Type B pancreatic cell (in vitro differentiated cells): ENCODE measurements around the gene PHC2. TPM values are rescaled to one million over a fixed set of nuclear protein-coding genes. Genes with fewer than 3 reads are reported as not detected.

Source experiments
- DNase-seq: peaks from one replicate; pipeline ENCODE4 v3.0.0; 2021; ENCODE audit warnings: mixed read lengths; ENCODE audit not compliant: unreplicated experiment; ENCODE audit errors: extremely low spot score
- H3K27ac Mint-ChIP-seq: 2 replicates; pipeline ENCODE4 v1.8.0; 2021; ENCODE audit warnings: mild to moderate bottlenecking, mixed read lengths
- H3K27me3 Mint-ChIP-seq: 2 replicates; pipeline ENCODE4 v1.8.0; 2021; ENCODE audit warnings: mixed read lengths
- H3K36me3 Mint-ChIP-seq: 2 replicates; pipeline ENCODE4 v1.8.0; 2021; ENCODE audit warnings: mixed read lengths
- H3K4me1 Mint-ChIP-seq: one replicate; pipeline ENCODE4 v1.8.0; 2021; ENCODE audit warnings: mixed read lengths; ENCODE audit not compliant: unreplicated experiment
- H3K4me3 Mint-ChIP-seq: 2 replicates; pipeline ENCODE4 v1.8.0; 2021; ENCODE audit warnings: mild to moderate bottlenecking, mixed read lengths
- H3K9me3 Mint-ChIP-seq: 2 replicates; pipeline ENCODE4 v1.8.0; 2021; ENCODE audit warnings: mixed read lengths
- total RNA-seq: library from RNA; stranded (reverse); gene quantifications from 2 replicates; pipeline ENCODE4 v1.2.1, GENCODE V29; 2021; ENCODE audit warnings: low replicate concordance
- TF ChIP-seq, protein P1 (sequence below): fragments of 200-600 bp; sonication (generic); conservative IDR thresholded peaks from 2 replicates; pipeline ENCODE4 v1.5.0; 2021; ENCODE audit warnings: antibody characterized with exemption, mild to moderate bottlenecking

PHC2 gene
- total RNA-seq, 1 donor from 2014 or later = 106 TPM

GRCh38 chr1:33281554-33282303 lies 149.2 kb downstream of the PHC2 start:
- H3K27ac Mint-ChIP-seq = no peak overlapping the region
- TF ChIP-seq, protein P1, sequence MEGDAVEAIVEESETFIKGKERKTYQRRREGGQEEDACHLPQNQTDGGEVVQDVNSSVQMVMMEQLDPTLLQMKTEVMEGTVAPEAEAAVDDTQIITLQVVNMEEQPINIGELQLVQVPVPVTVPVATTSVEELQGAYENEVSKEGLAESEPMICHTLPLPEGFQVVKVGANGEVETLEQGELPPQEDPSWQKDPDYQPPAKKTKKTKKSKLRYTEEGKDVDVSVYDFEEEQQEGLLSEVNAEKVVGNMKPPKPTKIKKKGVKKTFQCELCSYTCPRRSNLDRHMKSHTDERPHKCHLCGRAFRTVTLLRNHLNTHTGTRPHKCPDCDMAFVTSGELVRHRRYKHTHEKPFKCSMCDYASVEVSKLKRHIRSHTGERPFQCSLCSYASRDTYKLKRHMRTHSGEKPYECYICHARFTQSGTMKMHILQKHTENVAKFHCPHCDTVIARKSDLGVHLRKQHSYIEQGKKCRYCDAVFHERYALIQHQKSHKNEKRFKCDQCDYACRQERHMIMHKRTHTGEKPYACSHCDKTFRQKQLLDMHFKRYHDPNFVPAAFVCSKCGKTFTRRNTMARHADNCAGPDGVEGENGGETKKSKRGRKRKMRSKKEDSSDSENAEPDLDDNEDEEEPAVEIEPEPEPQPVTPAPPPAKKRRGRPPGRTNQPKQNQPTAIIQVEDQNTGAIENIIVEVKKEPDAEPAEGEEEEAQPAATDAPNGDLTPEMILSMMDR = no peak
- H3K36me3 Mint-ChIP-seq = peaks cover 31% of the 10 kb centered on the region

GRCh38 chr1:33280091-33280661 lies 150.7 kb downstream of the PHC2 start:
- H3K4me1 Mint-ChIP-seq = peaks cover 12% of the 10 kb centered on the region
- TF ChIP-seq, protein P1 = no peak
- H3K9me3 Mint-ChIP-seq = no peaks in the 10 kb centered on the region
- H3K36me3 Mint-ChIP-seq = peaks cover 29% of the 10 kb centered on the region
- no peak for DNase-seq
- no peak overlapping the region for H3K4me3 Mint-ChIP-seq
- no peak overlapping the region for H3K27ac Mint-ChIP-seq
- H3K27me3 Mint-ChIP-seq = no peaks in the 10 kb centered on the region

More at GRCh38 chr1:33281554-33282303, 149.2 kb downstream of the PHC2 start:
- Mint-ChIP-seq H3K4me1 (peaks cover 11% of the 10 kb centered on the region), H3K9me3 (no peaks in the 10 kb centered on the region), H3K27me3 (no peaks in the 10 kb centered on the region), H3K4me3 (no peak overlapping the region)
- no peak for DNase-seq

DNA sequence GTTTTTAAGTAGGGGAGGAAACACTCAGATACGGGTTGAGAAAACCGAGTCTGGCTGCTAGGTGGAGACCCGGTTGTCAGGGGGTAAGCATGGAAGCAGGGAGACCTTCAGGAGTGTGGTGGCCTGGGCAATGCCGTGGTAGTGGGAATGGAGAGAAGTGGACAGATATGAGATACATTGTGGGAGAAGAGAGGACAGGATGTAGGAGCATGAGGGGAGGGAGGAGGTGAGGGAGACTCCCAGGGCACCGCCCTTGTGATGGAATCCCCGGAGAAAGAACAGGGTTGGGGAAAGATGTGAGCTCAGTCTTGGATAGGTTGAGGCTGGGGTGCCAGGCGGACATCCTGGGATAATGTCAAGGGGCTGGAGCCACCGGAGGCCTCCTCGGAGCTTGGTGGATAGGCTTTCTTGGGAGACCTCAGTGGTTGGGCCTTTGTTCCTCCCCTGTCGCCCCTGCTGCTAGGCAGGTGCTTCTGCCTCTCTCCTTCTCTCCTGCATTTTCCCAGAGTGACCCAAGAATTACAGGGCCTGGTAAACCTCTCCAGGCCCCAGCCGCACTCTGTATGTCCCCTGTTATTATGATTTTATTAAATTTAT lies 153.3 kb downstream of the PHC2 start:
- Mint-ChIP-seq H3K27ac (no peak overlapping the region), H3K36me3 (peaks cover 23% of the 10 kb centered on the region)
- TF ChIP-seq, protein P1 = no peak

DNA sequence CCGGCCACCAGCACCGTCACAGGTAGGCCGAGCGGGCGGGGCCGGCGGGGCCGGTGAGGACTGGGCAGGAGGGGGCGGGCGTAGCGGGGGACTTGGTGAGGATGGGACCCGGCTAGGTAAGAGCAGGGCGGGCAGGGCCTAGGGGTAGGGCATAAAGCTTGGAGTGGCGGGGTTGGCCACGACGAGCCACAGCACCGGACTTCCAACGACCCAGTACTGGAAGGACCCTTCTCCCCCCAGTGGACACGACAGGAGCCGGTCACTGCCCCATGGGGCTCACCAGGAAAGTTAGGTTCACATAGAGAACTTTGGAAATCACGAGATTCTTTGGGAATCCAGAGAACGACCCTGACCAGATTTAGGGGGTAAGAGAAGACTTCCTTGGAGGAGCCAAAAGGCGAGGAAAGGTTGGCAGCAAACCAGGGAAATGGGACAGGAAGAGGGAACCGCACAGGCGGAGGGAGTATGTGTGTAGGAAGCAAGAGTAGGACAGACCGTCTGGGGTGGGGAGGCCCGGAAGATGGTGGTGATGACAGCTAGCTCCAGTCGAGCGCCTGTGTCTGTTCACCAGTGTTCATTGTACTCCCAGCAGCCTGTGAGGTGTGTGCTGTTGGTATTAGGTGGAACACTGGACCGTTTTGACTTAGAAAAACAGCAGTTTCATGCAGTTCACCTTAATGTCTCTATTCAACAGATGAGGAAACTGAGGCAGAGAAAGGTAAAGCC lies 154.2 kb downstream of the PHC2 start:
- Mint-ChIP-seq H3K27ac (no peak overlapping the region), H3K36me3 (peaks cover 17% of the 10 kb centered on the region), H3K4me1 (peaks cover 23% of the 10 kb centered on the region), H3K27me3 (no peaks in the 10 kb centered on the region), H3K4me3 (no peak overlapping the region), H3K9me3 (no peaks in the 10 kb centered on the region)
- TF ChIP-seq, protein P1 = no peak
- no peak for DNase-seq

More for the DNA sequence above, 153.3 kb downstream of the PHC2 start:
- Mint-ChIP-seq H3K4me1 (peaks cover 20% of the 10 kb centered on the region), H3K9me3 (no peaks in the 10 kb centered on the region), H3K4me3 (no peak overlapping the region), H3K27me3 (no peaks in the 10 kb centered on the region)
- no peak for DNase-seq

DNA sequence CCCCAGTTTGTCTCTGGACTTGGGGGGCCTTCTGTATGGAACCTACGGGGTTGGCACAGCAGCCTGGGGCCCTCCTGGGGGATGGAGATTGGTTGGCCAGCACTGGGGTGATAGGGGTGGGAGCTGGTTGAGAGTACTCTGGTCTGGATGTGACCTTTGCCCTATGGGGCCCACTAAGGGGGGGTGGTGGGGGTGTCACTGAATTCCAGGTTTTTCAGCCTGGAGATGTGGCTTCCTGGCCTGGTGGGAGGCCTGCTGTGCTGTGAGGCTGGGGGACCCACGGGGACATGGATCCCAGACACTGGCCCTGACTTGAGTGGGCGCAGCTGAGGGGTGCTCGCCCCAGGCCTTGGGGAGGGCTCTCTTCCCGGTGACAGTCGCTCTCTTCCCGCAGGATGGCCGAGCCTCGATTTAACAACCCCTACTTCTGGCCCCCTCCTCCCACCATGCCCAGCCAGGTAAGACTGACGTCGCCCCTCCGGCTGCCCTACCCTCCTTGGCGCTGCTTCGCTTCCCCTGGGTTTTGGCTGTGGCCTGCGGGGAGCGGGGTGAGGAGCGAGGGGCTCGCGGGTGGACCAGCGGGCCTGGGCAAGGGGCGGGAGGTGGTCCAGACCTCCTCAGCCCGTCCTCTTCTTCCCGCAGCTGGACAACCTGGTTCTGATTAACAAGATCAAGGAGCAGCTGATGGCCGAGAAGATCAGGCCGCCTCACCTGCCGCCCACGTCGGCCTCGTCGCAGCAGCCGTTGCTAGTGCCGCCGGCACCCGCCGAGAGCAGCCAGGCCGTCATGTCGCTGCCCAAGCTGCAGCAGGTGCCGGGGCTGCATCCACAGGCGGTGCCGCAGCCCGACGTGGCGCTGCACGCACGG lies 155.0 kb downstream of the PHC2 start:
- no peaks in the 10 kb centered on the region for H3K9me3 Mint-ChIP-seq
- no peak for DNase-seq

More for the DNA sequence above, 155.0 kb downstream of the PHC2 start:
- H3K4me1 Mint-ChIP-seq = peaks cover 31% of the 10 kb centered on the region
- no peak overlapping the region for H3K27ac Mint-ChIP-seq
- no peak overlapping the region for H3K4me3 Mint-ChIP-seq
- peaks cover 15% of the 10 kb centered on the region for H3K36me3 Mint-ChIP-seq
- TF ChIP-seq, protein P1 = no peak
- H3K27me3 Mint-ChIP-seq = no peaks in the 10 kb centered on the region
